Thyroid gland (tissue), 4 donors: Measurements from ENCODE around the gene PAIP2. TPM values are rescaled to one million over a fixed set of nuclear protein-coding genes. Genes with fewer than 3 reads are reported as not detected.

ENCODE experiments used
- DNase-seq, 2 donors: peaks; one replicate each; pipeline ENCODE4 v3.0.0-alpha.2; 2019
- H3K27ac ChIP-seq, 3 donors: fragments of 200-600 bp; sonication (generic); 1 replicate in 2 of 3; 2 replicates in 1 of 3; pipeline ENCODE4 v1.5.1; 2016 to 2019; ENCODE audit warnings: mild to moderate bottlenecking in 1 of 3, moderate library complexity in 1 of 3
- H3K27me3 ChIP-seq: fragments of 200-600 bp; sonication (generic); one replicate; pipeline ENCODE4 v1.5.1; 2019
- H3K36me3 ChIP-seq, 2 donors: fragments of 200-600 bp; sonication (generic); one replicate each; pipeline ENCODE4 v1.5.1; 2016 to 2019
- H3K4me1 ChIP-seq, 2 donors: fragments of 200-600 bp; sonication (generic); one replicate each; pipeline ENCODE4 v1.5.1; 2017 to 2019
- H3K4me3 ChIP-seq, 3 donors: fragments of 200-600 bp; sonication (generic); replicated peaks in 1 of 3; 1 replicate in 2 of 3; 2 replicates in 1 of 3; pipeline ENCODE4 v1.5.1; 2016; ENCODE audit warnings: mild to moderate bottlenecking in 1 of 3
- H3K9me3 ChIP-seq: fragments of 200-600 bp; sonication (generic); one replicate; pipeline ENCODE4 v1.5.1; 2017
- CTCF ChIP-seq, 6 experiments: fragments of 200-600 bp in 3 of 6; fragments of 450-650 bp in 3 of 6; sonication (generic) in 3 of 6; IDR thresholded peaks; one replicate each; pipeline ENCODE4 v1.5.1; 2016 to 2019; ENCODE audit warnings: antibody characterized with exemption in 6 of 6, mild to moderate bottlenecking in 2 of 6, inconsistent platforms in 1 of 6, moderate library complexity in 1 of 6
- POLR2A ChIP-seq, 2 donors: fragments of 450-650 bp; IDR thresholded peaks; one replicate each; pipeline ENCODE4 v1.6.1; 2017; ENCODE audit warnings: antibody characterized with exemption in 2 of 2, mild to moderate bottlenecking in 2 of 2, moderate library complexity in 1 of 2
- WGBS, 2 donors: methylation state at CpG; one replicate each; pipeline ENCODE4 v1.1.5; 2017; 5-methylcytosine and 5-hydroxymethylcytosine counted together
- intact Hi-C: fragments of 100-400 bp; cut with DNase I; formaldehyde crosslinking; loops from one replicate; pipeline ENCODE4 v1.15.1; 2023
- total RNA-seq, 4 donors: library from RNA; depleted of rRNA; stranded (reverse); fragments of >200 nt; gene quantifications; one replicate each; pipeline ENCODE4 v1.2.3, GENCODE V29; 2016

The PAIP2 gene
- total RNA-seq, 4 donors from 2014 or later = 92.7 to 136 (median 117) TPM

GRCh38 chr5:139315056-139315615 lies 26.5 kb upstream of the PAIP2 start:
- Histone ChIP-seq H3K36me3 (peaks cover 40 to 43% of the 10 kb centered on the region in 2 donors), H3K27ac (no peak overlapping the region), H3K9me3 (no peaks in the 10 kb centered on the region), H3K27me3 (no peaks in the 10 kb centered on the region), H3K4me1 (peaks cover 4 to 12% of the 10 kb centered on the region in 2 donors), H3K4me3 (no peak overlapping the region)
- no peak for TF ChIP-seq POLR2A (IDR thresholded peaks at IDR 0.05)
- TF ChIP-seq CTCF (IDR thresholded peaks at IDR 0.05) = no peak
- intact Hi-C loops = no loop called here
- 88 to 89% methylated on average over 3 of the region's 3 CpGs for WGBS, 2 donors
- no peak for DNase-seq

GRCh38 chr5:139335811-139336210 lies 5.8 kb upstream of the PAIP2 start:
- peaks cover 5 to 15% of the 10 kb centered on the region in 2 donors for H3K36me3 ChIP-seq
- no peaks in the 10 kb centered on the region for H3K9me3 ChIP-seq
- intact Hi-C loops = no loop called here
- 70 to 77% methylated on average over 6 of the region's 6 CpGs for WGBS, 2 donors
- no peak overlapping the region for H3K27ac ChIP-seq
- no peak overlapping the region for H3K4me3 ChIP-seq
- TF ChIP-seq CTCF (IDR thresholded peaks at IDR 0.05) (no peak), POLR2A (IDR thresholded peaks at IDR 0.05) (no peak)
- no peaks in the 10 kb centered on the region for H3K27me3 ChIP-seq
- no peak for DNase-seq
- H3K4me1 ChIP-seq = peaks cover 0 to 1% of the 10 kb centered on the region in 2 donors

- WGBS, 2 donors = 88 to 97% methylated on average over 2 of the region's 2 CpGs
- intact Hi-C loops = loop anchor here (5.0 kb wide), 1 partner anchor 48 kb away; the partner anchor contains the start of gene MATR3
- H3K4me1 ChIP-seq = peaks cover 14 to 26% of the 10 kb centered on the region in 2 donors
- no peak overlapping the region for H3K4me3 ChIP-seq
- no peak for TF ChIP-seq POLR2A (IDR thresholded peaks at IDR 0.05)
- no peak for TF ChIP-seq CTCF (IDR thresholded peaks at IDR 0.05)
- no peaks in the 10 kb centered on the region for H3K27me3 ChIP-seq
- no peak overlapping the region for H3K27ac ChIP-seq
- no peaks in the 10 kb centered on the region for H3K36me3 ChIP-seq
- H3K9me3 ChIP-seq = no peaks in the 10 kb centered on the region
- no peak for DNase-seq
Observed at GRCh38 chr5:139340051-139340450, 1.6 kb upstream of the PAIP2 start.

- Histone ChIP-seq H3K36me3 (no peaks in the 10 kb centered on the region), H3K4me3 (peak overlapping the region in 1 of 3 donors; percentile 80), H3K27ac (peak overlapping the region in 1 of 3 donors; percentile 95), H3K9me3 (no peaks in the 10 kb centered on the region), H3K4me1 (peaks cover 14 to 26% of the 10 kb centered on the region in 2 donors), H3K27me3 (no peaks in the 10 kb centered on the region)
- no peak for DNase-seq
- TF ChIP-seq POLR2A (IDR thresholded peaks at IDR 0.05) = no peak
- 8 to 10% methylated on average over 10 to 11 of the region's 17 CpGs for WGBS, 2 donors
- intact Hi-C loops = loop anchor here (5.0 kb wide), 1 partner anchor 49 kb away; the partner anchor contains the start of gene MATR3
Observed at GRCh38 chr5:139341187-139341688, 416 bp upstream of the PAIP2 start.

GRCh38 chr5:139342423-139342723 lies 719 bp downstream of the PAIP2 start:
- 0% methylated on average over 16 of the region's 16 CpGs for WGBS, 2 donors
- no peak for DNase-seq
- no peak for TF ChIP-seq POLR2A (IDR thresholded peaks at IDR 0.05)
- TF ChIP-seq CTCF (IDR thresholded peaks at IDR 0.05) = peak in 1 of 6 experiments; percentile 5
- Histone ChIP-seq H3K27ac (peak overlapping the region; percentile 82 to 96 (median 95)), H3K4me3 (peak overlapping the region; percentile 21 to 98 (median 80)), H3K27me3 (no peaks in the 10 kb centered on the region), H3K36me3 (no peaks in the 10 kb centered on the region), H3K4me1 (peaks cover 14 to 26% of the 10 kb centered on the region in 2 donors), H3K9me3 (no peaks in the 10 kb centered on the region)
- intact Hi-C loops = loop anchor here (5.0 kb wide), 1 partner anchor 50 kb away; the partner anchor contains the start of gene MATR3
